Measurements from ENCODE around the gene NBPF3.
"Not testable (repeated sequence)": the region's sequence is repeated elsewhere in the genome, so short reads cannot be mapped to it uniquely, and the experiment has no call there.

DNA sequence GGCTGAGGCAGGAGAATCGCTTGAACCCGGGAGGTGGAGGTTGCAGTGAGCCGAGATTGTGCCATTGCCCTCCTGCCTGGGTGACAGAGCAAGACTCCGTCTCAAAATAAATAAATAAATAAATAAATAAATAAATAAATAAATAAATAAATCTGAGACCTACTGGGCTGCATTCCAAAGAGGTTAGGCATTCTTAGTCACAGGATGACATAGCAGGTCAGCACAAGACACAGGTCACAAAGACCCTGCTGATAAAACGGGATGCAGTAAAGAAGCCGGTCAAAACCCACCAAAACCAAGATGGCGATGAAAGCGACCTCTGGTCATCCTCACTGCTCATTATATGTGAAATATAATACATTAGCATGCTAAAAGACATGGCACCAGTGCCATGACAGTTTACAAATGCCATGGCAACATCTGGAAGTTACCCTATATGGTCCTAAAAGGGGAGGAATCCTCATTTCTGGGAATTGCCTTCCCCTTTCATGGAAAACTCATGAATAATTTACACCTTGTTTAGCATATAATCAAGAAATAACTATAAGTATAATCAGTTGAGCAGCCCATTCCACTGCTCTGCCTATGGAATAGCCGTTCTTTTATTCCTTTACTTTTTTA lies 38.1 kb upstream of the NBPF3 start:
- TF ChIP-seq, protein P1, sequence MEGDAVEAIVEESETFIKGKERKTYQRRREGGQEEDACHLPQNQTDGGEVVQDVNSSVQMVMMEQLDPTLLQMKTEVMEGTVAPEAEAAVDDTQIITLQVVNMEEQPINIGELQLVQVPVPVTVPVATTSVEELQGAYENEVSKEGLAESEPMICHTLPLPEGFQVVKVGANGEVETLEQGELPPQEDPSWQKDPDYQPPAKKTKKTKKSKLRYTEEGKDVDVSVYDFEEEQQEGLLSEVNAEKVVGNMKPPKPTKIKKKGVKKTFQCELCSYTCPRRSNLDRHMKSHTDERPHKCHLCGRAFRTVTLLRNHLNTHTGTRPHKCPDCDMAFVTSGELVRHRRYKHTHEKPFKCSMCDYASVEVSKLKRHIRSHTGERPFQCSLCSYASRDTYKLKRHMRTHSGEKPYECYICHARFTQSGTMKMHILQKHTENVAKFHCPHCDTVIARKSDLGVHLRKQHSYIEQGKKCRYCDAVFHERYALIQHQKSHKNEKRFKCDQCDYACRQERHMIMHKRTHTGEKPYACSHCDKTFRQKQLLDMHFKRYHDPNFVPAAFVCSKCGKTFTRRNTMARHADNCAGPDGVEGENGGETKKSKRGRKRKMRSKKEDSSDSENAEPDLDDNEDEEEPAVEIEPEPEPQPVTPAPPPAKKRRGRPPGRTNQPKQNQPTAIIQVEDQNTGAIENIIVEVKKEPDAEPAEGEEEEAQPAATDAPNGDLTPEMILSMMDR (IDR thresholded peaks at IDR 0.05): not testable (repeated sequence)
- TF ChIP-seq POLR2AphosphoS5, EP300 (IDR thresholded peaks at IDR 0.05): not testable (repeated sequence)

Data from gastroesophageal sphincter (tissue), 3 donors.